ENCODE data around the gene C8G.

Gene C8G

DNA sequence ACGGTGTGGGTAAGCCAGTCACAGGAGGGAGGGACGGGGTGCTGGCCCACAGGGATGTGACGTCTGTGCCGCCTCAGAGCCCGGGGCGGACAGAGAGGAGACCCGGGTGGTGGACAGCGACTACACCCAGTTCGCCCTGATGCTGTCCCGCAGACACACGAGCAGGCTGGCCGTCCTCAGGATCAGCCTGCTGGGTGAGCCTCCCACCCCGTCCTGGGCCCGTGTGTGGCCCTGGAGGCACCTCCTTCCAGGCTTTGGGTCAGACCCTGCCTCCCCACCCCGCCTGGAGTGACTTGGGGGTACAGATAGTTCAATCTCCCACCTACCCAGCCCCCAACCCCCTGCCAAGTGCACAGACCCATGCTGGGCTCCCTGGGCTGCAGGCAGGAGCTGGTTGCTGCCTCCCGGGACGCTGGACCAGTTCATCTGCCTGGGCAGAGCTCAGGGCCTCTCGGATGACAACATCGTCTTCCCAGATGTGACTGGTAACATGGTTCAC lies 8.8 kb downstream of the C8G start:
- DNase-seq (ENCODE audit: low spot score): no peak

DNA sequence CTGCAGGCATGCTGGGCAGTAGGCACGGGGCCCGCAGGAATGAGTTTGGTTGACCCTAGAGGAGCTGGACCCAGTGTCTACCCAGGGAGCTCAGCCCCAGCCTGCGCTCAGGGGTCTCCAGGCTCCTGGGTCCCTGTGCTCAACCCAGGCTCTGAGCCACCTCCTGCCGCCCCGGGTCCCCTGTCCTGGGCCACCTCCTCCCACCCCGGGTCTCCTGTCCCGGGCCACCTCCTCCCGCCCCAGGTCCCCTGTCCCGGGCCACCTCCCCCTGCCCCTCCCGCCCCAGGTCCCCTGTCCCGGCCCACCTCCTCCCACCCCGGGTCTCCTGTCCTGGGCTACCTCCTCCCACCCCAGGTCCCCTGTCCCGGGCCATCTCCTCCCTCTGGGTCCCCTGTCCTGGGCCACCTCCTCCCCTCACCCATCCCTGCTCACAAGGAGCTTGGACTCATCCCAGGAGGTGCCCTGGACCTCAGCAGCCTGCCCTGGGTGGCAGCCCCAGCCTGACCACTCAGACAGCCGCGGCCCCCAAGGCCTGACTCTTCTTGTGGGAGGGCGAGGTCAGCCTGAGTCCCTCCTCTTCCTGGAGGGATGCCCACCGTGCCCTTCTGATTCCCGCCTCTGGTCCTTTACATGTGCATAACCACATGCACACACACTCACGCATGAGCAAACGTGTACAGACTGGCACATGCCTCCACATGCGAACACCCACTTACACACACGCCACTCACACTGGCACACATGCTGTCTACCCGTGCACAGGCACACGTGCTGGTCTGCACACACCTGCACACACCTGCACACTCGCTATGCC lies 9.4 kb downstream of the C8G start:
- no peak for DNase-seq (ENCODE audit: low spot score)

DNA sequence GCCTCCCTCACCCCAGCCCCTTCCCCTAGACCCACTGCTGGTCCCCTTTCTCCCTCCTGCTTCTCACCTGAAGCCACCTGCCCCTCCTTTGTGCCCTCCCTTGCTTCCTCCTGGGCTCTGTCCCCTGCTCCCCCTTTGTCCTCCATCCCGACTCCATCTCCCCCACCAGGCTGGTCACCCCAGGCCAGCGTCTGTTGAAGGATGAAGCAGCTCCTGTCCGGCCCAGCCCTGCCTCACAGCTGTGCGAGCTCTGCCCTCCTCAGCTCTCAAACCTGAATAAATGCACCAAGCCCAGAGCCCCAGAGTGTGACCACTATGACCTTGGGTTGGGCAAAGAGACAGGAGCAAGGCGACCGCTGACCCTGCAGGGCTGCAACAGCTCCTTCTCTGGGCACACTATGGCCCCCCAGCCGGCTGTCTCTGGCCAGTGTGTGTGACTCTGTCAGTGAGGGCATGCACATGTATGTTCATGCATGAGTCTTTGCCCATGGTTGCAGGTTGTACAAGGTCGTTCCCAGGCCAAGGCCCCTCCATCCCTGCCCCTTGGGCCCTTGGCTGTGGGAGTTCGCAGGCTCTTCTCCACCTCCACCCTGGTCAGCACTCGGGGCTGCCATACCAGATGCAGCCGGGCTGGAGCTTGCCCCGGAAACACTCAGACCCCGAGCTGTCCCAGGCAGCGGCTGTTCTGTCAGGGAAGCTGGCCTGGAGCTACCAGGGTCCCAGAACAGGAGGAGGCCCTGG lies 10.3 kb downstream of the C8G start:
- DNase-seq (ENCODE audit: low spot score): no peak

DNA sequence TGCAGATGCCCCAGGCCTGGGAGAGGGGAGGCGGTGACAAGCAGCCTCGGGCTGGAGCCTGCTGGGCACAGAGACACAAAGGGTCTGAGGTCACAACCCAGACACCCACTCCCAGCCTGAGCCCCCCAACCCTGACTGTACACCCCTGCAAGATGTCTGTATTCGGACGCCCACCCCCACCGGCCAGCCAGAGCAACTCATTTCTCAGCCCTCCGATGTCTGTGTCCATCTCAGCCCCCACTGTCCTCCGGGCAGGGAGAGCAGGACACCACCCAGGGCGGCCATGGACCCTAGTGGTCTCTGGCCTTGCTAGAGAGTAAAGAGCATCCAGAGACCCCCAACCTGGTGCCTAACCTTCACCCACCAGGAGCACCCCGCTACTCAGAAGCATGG lies 10.9 kb downstream of the C8G start:
- DNase-seq (ENCODE audit: low spot score): no peak

DNA sequence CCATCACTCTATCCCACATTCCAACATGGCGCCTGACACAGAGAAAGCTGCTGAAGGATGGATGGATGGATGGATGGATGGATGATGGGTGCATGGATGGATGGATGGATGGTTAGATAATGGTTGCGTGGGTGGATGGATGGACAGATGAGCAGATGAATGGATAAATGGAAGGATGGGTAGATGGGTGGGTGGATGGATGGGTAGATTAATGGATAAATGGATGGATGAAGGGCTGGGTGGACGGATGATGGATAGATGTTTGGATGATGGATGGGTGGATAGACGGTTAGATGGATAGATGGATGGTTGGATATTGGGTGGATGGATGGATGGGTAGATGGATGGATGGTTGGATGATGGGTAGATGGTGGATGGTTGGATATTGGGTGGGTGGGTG lies 11.6 kb downstream of the C8G start:
- no peak for DNase-seq (ENCODE audit: low spot score)

DNA sequence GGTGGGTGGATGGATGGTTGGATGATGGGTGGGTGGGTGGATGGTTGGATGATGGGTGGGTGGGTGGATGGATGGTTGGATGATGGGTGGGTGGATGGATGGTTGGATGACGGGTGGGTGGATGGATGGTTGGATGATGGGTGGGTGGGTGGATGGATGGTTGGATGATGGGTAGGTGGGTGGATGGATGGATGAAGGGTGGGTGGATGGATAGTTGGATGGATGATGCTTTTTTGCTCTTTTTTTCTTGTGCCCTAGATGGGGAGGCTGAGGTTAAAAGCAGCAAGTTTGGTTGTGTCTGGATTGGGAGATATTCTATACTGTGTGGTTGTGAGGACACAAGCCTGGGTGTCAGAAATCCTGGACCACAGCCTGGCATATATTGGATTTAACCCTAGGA lies 12.4 kb downstream of the C8G start:
- DNase-seq (ENCODE audit: low spot score): no peak

DNA sequence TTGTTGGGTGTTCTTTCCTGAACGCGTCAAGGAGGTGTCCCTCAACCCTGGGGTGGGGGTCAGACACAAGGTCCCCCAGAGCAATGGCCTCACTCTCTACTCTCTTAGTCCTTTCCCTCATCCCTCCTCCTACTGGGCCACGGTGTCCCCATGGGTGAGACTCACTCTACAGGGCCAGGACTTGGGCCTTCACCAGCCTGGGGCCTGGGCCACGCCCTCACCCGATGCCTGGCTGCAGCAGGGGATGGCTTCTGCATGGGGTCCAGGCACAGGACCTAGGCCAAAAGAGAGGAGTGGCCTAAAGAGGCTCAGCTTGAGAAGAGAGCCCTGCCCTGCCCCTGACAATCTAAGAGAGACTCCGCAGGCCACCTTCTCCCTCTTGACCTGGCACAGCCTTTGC lies 12.9 kb downstream of the C8G start:
- DNase-seq (ENCODE audit: low spot score): no peak

DNA sequence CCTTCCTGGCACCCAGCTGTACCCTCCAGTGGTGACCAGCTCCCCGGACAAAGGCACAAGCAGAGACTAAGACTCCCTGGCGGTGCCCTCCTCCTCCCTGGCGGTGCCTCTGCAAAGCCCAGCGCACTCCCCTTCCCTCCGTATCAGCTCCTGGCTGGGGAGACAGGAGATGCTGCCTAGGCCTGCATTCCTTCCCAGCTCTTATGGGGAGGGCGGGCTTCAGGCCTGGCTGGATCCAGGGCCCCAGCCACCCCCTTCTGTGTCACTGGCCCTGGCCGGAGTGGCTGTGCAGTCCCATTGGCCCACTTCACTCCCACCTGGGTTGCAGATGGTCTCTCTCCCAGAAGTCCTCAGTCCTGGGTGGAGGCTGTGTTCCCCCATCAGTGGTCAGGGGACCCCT lies 13.4 kb downstream of the C8G start:
- no peak for DNase-seq (ENCODE audit: low spot score)

DNA sequence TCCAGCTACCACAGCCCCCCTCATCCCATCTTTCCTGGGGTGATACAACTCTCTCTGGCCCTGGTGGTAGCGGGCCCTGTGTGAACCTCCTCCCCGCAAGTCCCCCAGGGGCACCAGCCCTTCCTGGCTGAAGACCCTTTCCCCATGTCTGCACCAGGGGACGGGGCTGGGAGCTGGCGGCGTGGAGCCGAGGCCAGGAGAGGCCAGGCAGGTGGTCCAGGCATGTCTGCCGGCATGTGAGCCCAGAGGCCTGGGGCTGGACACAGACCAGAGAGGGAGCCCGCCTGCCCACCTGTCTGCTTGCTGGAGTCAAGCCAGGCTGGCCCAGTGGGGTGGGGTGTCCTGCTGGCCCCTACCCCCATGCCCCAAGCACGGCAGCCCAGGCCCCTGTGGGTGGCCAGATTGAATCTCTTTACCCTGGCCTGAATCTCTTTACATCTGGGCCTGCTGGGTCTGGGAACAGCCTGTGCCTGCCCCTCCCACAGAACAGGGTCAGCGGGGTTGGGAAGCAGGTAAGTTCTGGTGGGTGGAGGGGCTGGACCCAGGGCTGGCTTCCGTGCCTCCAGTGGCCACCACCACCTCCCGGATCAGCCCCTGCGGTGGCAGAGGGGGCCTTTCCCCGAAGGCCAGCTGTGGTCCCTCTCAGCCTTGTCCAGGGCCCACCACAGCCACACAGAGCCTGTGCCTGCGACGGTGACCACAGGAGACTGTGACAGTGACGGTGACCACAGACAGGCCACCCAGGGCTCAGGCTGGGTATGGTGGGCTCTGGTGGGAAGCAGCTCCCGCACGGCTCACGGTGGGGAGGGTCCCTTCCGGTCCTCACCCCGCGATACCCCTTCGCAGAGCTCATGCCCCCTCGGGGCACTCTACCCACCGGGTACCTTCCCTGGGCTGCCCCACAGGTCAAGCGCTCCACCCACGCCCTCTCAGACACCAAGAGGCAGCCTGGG lies 14.1 kb downstream of the C8G start:
- DNase-seq (ENCODE audit: low spot score): no peak

DNA sequence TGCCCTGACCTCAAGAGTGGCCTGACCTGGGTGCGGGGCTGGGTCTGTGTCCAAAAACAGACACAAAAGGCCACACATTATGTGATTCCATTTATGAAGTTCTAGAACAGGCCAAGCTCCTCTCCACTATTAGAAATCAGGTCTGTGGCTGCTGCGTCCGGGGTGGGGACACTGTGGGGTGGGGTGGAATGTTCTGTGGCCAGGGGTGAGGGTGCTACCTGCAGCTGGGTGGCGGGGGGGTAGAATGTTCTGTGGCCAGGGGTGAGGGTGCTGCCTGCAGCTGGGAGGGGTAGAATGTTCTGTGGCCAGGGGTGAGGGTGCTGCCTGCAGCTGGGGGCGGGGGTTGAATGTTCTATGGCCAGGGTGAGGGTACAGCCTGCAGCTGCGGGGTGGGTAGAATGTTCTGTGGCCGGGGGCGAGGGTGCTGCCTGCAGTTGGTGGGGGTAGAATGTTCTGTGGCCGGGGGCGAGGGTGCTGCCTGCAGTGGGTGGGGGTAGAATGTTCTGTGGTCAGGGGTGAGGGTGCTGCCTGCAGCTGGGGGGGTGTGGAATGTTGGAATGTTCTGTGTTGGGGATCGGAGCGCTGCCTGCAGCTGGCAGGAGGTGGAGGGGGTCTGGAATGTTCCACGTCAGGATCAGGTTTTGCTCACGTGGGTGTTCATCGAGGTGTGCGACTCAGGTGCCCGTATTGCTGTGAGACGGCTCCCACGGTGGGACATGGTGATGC lies 15.3 kb downstream of the C8G start:
- no peak for DNase-seq (ENCODE audit: low spot score)

DNA sequence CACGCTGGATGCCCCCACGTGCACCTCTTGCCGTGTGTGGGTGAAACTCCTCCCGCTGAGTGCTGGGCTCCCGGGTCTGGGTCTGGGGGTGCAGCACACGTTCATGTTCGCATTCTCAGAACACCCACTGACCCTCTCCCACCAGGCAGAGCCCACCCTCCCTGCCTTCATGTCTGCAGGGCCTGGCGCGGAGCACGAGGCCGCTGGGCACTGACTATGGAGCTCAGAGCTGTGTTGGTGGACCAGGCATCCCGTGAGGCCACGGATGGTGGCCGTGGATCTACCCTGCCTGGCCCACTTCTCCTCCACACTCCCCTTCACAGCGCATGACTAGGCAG lies 15.9 kb downstream of the C8G start:
- DNase-seq (ENCODE audit: low spot score): no peak

DNA sequence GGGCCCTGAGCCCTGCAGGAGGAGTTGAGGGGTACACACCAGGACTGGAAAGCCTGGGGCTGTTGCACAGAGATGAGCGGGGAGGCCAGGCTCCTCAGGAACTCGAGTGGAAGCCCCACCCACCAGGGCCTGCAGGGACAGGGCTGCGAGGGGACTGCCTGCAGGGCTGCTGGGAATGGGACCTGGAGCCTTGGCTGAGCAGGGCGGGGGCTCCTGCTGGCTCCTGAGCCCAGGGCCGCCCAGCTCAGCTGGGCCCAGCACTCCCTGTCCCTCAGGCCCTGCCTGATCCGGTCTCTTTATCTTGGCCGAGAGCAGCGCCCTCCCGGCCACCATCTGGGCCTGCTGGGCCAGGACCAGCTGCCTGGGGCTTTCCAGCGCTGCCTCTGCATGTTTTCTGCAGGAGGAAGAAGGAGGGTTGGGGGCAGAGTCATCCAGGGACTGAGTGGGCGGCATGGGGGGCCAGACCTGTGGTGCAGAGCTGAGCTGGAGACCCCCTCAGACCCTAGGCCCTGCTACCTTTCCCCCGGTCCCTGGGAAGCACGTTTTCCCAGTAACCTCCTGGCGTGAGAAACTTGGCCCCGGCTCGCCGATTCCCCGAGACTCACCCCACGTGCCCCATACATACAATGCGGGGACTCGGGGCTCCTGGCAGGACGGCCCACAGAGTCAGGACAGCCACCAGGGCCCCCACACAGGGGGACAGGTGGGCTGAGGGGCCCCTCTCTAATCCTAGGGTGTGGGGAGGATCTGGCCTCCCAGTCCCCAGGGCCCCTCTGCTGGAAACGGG lies 16.4 kb downstream of the C8G start:
- DNase-seq (ENCODE audit: low spot score): no peak

DNA sequence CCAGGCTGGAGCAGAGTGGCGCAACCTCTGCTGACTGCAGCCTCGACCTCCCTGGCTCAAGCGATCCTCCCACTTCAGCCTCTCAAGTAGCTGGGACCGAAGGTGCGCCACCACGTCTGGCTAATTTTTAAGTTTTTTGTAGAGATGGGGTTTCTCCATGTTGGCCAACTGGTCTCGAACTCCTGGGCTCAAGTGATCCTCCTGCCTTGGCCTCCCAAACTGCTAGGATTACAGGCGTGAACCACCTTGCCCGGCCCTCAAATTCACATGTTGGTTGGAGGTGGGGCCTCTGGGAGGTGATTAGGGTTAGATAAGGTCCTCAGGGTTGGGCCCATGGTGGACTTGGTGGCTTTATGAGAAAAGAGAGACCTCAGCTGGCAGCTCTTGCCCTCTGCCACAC lies 17.1 kb downstream of the C8G start:
- DNase-seq (ENCODE audit: low spot score): no peak

DNA sequence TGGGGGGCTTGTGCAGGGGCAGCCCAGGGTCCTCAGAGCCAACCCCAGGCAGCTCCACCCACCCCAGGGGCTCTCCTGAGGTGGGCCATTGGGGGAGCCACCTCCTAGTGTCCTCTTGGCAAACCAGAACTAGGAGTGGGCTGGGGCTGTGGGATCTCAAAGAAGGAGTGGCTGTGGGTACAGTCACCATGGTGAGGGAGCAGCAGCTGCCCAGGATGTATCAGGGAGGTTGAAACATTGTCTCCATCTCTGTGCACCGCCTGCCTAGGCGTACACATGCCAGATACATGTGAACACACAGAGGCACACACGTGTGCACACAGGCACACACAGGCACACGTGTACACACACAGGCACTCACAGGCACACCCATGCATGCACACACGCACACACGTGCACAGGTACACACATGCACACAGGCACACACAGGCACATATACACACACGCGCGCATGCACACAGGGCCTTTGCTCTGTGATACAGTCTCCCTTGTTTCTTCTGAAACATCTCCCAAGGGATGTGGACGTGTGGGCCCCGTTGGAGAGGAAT lies 17.7 kb downstream of the C8G start:
- no peak for DNase-seq (ENCODE audit: low spot score)

DNA sequence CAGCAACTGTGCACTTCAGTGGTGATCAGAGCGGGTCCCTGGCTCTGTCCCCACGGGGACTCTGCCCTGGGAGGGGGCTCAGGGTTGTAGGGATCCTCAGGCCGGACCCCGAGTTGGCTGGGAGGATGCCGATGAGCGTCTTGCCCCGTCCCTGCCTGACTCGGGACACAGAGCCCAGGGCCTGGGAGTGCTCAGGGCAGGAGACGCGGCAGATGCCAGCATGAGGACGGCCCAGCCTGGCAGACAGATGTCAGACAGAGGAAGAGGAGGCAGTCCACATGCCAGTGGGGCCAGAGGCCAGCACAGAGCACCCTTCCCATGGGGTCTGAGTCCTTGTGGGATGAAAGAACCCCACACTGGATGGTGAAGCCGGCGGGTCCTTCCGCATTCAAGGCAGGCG lies 18.3 kb downstream of the C8G start:
- no peak for DNase-seq (ENCODE audit: low spot score)

DNA sequence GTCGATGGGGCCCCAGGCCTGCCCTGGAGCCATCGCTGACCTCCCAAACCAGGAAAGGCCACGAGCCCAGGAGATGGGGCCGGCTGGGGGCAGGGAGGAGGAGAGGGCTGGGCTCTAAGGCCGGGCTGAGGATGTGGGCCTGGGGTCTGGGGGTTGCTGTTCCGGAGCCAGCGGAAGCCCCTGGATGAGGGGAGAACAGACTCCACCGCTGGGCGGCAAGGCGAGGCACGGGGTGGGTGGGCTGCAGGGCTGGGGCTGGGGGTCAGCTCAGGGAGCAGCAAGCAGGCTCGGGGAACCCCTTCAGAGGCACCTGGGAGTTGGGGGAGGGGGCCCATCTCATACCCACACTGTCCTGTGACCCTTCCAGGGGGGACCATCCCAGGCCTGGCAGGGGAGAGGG lies 18.7 kb downstream of the C8G start:
- DNase-seq (ENCODE audit: low spot score): no peak

DNA sequence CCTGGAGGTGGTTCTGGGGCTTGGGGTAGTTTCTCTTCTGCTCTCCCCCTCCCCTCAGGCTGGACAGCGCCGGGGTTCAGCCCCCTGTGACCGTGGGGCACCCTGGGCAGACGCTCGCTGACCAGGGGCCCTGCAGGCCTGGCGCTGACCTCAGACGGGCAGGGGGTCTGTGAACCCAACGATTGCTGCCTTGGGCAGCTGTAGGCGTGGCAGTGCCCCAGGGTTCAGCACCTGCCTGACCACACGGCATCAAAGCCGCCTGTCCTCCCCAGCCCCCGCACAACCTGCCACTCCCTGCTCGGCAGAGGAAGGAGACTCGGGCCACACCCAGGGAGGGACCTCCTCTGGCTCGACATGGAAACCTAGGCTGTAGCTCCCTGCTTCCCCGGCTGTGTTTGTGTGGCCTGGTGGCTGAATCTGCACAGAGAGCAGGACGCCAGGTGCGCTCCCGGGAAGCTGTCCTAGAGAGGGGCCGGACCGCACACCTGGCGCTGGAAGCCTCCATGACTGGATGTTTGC lies 19.2 kb downstream of the C8G start:
- no peak for DNase-seq (ENCODE audit: low spot score)

DNA sequence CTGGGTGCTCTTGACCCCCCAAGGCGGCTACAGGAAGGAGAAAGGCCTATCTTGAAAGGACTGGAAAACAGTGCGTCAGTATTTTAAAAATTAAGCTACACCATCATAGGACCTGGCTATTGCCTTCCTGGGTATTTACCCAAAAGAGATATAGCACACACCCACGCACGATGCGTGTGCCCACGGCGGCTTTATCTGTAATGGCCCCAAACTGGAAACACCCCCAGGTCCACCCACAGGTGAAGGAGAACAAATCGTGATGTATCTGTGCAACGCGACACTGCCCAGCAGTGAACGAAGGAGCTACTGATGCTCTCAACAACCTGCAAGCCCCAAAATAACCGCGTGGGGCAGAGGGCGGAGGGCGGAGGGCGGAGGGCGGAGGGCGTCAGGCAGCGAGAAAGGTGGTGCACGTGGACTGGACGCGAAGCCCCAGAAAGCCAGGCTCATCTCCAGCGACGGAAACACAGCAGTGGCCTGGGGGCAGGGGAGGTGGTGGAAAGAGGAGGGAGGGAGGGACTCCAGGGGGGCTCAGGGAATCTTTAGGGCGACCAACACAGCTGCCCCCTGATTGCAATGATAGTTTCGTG lies 19.9 kb downstream of the C8G start:
- no peak for DNase-seq (ENCODE audit: low spot score)

DNA sequence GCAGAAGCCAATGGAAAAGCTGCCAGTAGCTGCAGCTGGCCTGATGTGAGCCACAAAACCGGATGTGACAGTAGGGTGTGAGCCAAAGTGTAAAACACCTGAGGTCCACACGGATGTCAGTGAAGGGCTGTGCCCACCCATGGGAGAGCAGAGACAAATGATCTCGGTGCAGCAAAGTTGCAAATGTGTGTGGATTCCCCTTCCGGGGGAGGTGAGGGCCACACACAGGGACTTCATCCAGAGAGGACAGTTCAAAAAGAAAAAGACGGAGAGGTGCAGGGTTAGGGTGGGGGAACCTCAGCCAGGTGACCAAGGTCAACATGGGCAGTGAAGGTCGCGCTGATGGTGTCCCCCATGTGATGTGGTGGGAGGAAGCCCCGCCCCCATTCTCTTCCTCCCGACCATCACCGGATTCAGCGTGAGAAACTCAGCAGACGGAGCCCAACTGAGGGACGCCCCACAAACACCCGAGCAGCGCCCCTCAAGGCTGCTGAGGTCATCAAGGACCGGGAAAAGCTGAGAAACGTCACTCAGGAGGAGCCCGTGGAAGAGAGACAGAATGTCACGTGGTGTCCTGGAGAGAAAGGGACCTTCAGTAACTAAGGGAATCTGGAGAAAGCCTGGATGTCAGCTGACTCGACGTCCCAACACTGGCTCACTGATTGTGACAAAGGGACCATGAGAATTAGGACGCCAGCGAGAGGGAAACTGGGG lies 20.9 kb downstream of the C8G start:
- no peak for DNase-seq (ENCODE audit: low spot score)

Measured in SK-N-DZ (cell line).